Measurements from ENCODE around the gene UMODL1. TPM values are rescaled to one million over a fixed set of nuclear protein-coding genes. Genes with fewer than 3 reads are reported as not detected.

The UMODL1 gene
- total RNA-seq, 1 experiment from 2014 or later = not detected

GRCh38 chr21:42041711-42042110 is 29.4 kb upstream of the UMODL1 start:
- ChIA-PET CTCF (no interaction called here), POLR2A (ENCODE audit: unreplicated experiment) (no interaction called here)
- Histone ChIP-seq H3K9me3 (ENCODE audit: insufficient read depth, low read depth) (no peaks in the 10 kb centered on the region), H3K9me2 (ENCODE audit: insufficient read depth) (no peaks in the 10 kb centered on the region), H3K4me1 (replicated peaks; ENCODE audit: insufficient read depth) (peaks cover 14% of the 10 kb centered on the region), H3K4me3 (no peak overlapping the region), H3K4me2 (no peak overlapping the region), H3K79me2 (ENCODE audit: low read depth) (no peaks in the 10 kb centered on the region), H4K20me1 (ENCODE audit: insufficient read depth) (no peaks in the 10 kb centered on the region), H3K27me3 (ENCODE audit: insufficient read depth, low read depth) (no peaks in the 10 kb centered on the region), H3F3A (ENCODE audit: insufficient read depth, low read depth) (no peaks in the 10 kb centered on the region), H3K27ac (no peak overlapping the region), H3K36me3 (ENCODE audit: low read depth) (no peaks in the 10 kb centered on the region), H2AFZ (no peak overlapping the region)
- intact Hi-C loops (cut with micrococcal nuclease; ENCODE audit: unreplicated experiment) = no loop called here
- DNase-seq = no peak
- BruUV-seq (replicated peaks) = TSS peak; percentile 26
- TF ChIP-seq EZH2 (IDR thresholded peaks at IDR 0.05; ENCODE audit: low read depth) = no peak
- TF ChIP-seq, protein P1, sequence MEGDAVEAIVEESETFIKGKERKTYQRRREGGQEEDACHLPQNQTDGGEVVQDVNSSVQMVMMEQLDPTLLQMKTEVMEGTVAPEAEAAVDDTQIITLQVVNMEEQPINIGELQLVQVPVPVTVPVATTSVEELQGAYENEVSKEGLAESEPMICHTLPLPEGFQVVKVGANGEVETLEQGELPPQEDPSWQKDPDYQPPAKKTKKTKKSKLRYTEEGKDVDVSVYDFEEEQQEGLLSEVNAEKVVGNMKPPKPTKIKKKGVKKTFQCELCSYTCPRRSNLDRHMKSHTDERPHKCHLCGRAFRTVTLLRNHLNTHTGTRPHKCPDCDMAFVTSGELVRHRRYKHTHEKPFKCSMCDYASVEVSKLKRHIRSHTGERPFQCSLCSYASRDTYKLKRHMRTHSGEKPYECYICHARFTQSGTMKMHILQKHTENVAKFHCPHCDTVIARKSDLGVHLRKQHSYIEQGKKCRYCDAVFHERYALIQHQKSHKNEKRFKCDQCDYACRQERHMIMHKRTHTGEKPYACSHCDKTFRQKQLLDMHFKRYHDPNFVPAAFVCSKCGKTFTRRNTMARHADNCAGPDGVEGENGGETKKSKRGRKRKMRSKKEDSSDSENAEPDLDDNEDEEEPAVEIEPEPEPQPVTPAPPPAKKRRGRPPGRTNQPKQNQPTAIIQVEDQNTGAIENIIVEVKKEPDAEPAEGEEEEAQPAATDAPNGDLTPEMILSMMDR (conservative IDR thresholded peaks at IDR 0.05) = no peak

- ChIA-PET CTCF (no interaction called here), POLR2A (ENCODE audit: unreplicated experiment) (no interaction called here)
- H3K9me2 ChIP-seq (ENCODE audit: insufficient read depth) = no peaks in the 10 kb centered on the region
- peaks cover 14% of the 10 kb centered on the region for H3K4me1 ChIP-seq (replicated peaks; ENCODE audit: insufficient read depth)
- intact Hi-C loops (cut with micrococcal nuclease; ENCODE audit: unreplicated experiment) = no loop called here
- no peaks in the 10 kb centered on the region for H3K9me3 ChIP-seq (ENCODE audit: insufficient read depth, low read depth)
- H3K36me3 ChIP-seq (ENCODE audit: low read depth) = no peaks in the 10 kb centered on the region
- DNase-seq = no peak
- H3K79me2 ChIP-seq (ENCODE audit: low read depth) = no peaks in the 10 kb centered on the region
- TF ChIP-seq, protein P1 (conservative IDR thresholded peaks at IDR 0.05) = no peak
- no peak for TF ChIP-seq EZH2 (IDR thresholded peaks at IDR 0.05; ENCODE audit: low read depth)
- no peaks in the 10 kb centered on the region for H4K20me1 ChIP-seq (ENCODE audit: insufficient read depth)
- no peaks in the 10 kb centered on the region for H3K27me3 ChIP-seq (ENCODE audit: insufficient read depth, low read depth)
- no peak overlapping the region for H3K4me2 ChIP-seq
- H3K27ac ChIP-seq = no peak overlapping the region
- no peak overlapping the region for H3K4me3 ChIP-seq
- H2AFZ ChIP-seq = no peak overlapping the region
- no TSS peak for BruUV-seq (replicated peaks)
- no peaks in the 10 kb centered on the region for H3F3A ChIP-seq (ENCODE audit: insufficient read depth, low read depth)
These were observed 28.5 kb upstream of the UMODL1 start for GRCh38 chr21:42042651-42043050.

- BruUV-seq (replicated peaks) = no TSS peak
- Histone ChIP-seq H3K4me2 (no peak overlapping the region), H3K36me3 (ENCODE audit: low read depth) (no peaks in the 10 kb centered on the region), H3K27ac (no peak overlapping the region), H3K79me2 (ENCODE audit: low read depth) (no peaks in the 10 kb centered on the region), H3K9me2 (ENCODE audit: insufficient read depth) (no peaks in the 10 kb centered on the region), H4K20me1 (ENCODE audit: insufficient read depth) (no peaks in the 10 kb centered on the region), H3F3A (ENCODE audit: insufficient read depth, low read depth) (no peaks in the 10 kb centered on the region), H2AFZ (no peak overlapping the region), H3K27me3 (ENCODE audit: insufficient read depth, low read depth) (no peaks in the 10 kb centered on the region), H3K4me3 (no peak overlapping the region), H3K4me1 (replicated peaks; ENCODE audit: insufficient read depth) (peaks cover 14% of the 10 kb centered on the region), H3K9me3 (ENCODE audit: insufficient read depth, low read depth) (no peaks in the 10 kb centered on the region)
- DNase-seq = no peak
- TF ChIP-seq, protein P1 (conservative IDR thresholded peaks at IDR 0.05) = no peak
- no peak for TF ChIP-seq EZH2 (IDR thresholded peaks at IDR 0.05; ENCODE audit: low read depth)
- POLR2A ChIA-PET (ENCODE audit: unreplicated experiment) = no interaction called here
- CTCF ChIA-PET = no interaction called here
- intact Hi-C loops (cut with micrococcal nuclease; ENCODE audit: unreplicated experiment) = no loop called here
These were observed 27.8 kb upstream of the UMODL1 start for GRCh38 chr21:42043201-42043895.
